Smooth muscle cell (in vitro differentiated cells): ENCODE measurements around the gene DNAH2. TPM values are rescaled to one million over a fixed set of nuclear protein-coding genes. Genes with fewer than 3 reads are reported as not detected.

ENCODE experiments used
- DNase-seq: peaks from one replicate; lab custom pipeline; 2025; ENCODE audit not compliant: unreplicated experiment; lab: John Stamatoyannopoulos, UW
- H2AFZ ChIP-seq: fragments of 200-600 bp; sonication (generic); 2 replicates; pipeline ENCODE4 v1.6.0; 2016; ENCODE audit warnings: antibody characterized with exemption, low read depth, mild to moderate bottlenecking
- H3F3A ChIP-seq: fragments of 200-600 bp; sonication (generic); 2 replicates; pipeline ENCODE4 v1.6.0; 2017; ENCODE audit warnings: antibody characterized with exemption, low read depth
- H3K27ac ChIP-seq: fragments of 200-600 bp; sonication (generic); 2 replicates; pipeline ENCODE4 v1.5.1; 2016; ENCODE audit warnings: low read depth, mild to moderate bottlenecking
- H3K27me3 ChIP-seq: fragments of 200-600 bp; sonication (generic); 2 replicates; pipeline ENCODE4 v1.6.1; 2016; ENCODE audit warnings: low read depth, mild to moderate bottlenecking
- H3K36me3 ChIP-seq: fragments of 200-600 bp; sonication (generic); 2 replicates; pipeline ENCODE4 v1.5.1; 2016; ENCODE audit warnings: low read depth
- H3K4me1 ChIP-seq: fragments of 200-600 bp; sonication (generic); 2 replicates; pipeline ENCODE4 v1.5.1; 2016; ENCODE audit warnings: low read depth
- H3K4me2 ChIP-seq: fragments of 200-600 bp; sonication (generic); 2 replicates; pipeline ENCODE4 v1.6.0; 2016; ENCODE audit warnings: mild to moderate bottlenecking
- H3K4me3 ChIP-seq: fragments of 200-600 bp; sonication (generic); 2 replicates; pipeline ENCODE4 v1.5.1; 2016; ENCODE audit warnings: mild to moderate bottlenecking
- H3K79me2 ChIP-seq: fragments of 200-600 bp; sonication (generic); 2 replicates; pipeline ENCODE4 v1.6.0; 2016; ENCODE audit warnings: low read depth, mild to moderate bottlenecking
- H3K9ac ChIP-seq: fragments of 200-600 bp; sonication (generic); 2 replicates; pipeline ENCODE4 v1.6.0; 2016; ENCODE audit warnings: low read depth
- H3K9me3 ChIP-seq: fragments of 200-600 bp; sonication (generic); replicated peaks from 2 replicates; pipeline ENCODE4 v1.5.1; 2016; ENCODE audit warnings: low read depth
- H4K20me1 ChIP-seq: fragments of 200-600 bp; sonication (generic); 2 replicates; pipeline ENCODE4 v1.6.0; 2016; ENCODE audit warnings: low read depth
- WGBS: methylation state at CpG from one replicate; pipeline ENCODE4 v1.1.7; 2016; ENCODE audit warnings: low lambda C conversion rate; 5-methylcytosine and 5-hydroxymethylcytosine counted together
- polyA plus RNA-seq: library from polyadenylated mRNA; unstranded; fragments of >200 nt; fragmentation: Nextera tagmentation; extraction: Ambion mirVana; gene quantifications from 2 replicates; pipeline ENCODE4 v1.2.1, GENCODE V29; 2016
- total RNA-seq: library from RNA; depleted of rRNA; stranded (reverse); fragments of >200 nt; gene quantifications from 2 replicates; pipeline ENCODE4 v1.2.3, GENCODE V29; 2014
- TF ChIP-seq, protein P1 (sequence below): fragments of 200-600 bp; sonication (generic); IDR thresholded peaks from 2 replicates; pipeline ENCODE4 v1.5.1; 2017; ENCODE audit warnings: borderline replicate concordance, mild to moderate bottlenecking, antibody characterized with exemption; ENCODE audit not compliant: insufficient read depth, poor library complexity, severe bottlenecking

Gene DNAH2
- total and polyA plus RNA-seq, 2 experiments from 2014 or later = not detected

DNA sequence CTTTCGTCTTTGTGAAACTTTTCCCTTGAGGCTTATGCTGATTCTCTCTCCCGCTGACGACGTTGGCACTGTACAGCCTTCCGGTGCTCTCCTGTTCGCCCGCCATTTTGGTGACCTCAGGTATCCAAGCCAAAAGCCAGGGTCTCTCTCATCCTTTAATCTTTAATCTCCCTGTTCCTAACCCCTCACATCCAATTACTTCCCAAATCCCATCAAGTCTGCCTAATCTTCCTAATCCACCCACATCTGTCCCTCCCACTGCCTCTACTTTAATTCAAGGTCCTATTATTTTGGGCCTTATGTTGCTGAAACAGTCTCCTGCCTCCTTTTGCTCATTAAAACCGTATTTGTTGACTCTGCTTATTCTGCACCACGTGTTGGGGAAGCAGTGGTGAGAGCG, 22.0 kb upstream of the DNAH2 start:
- no peaks in the 10 kb centered on the region for H3K9me3 ChIP-seq
- no peaks in the 10 kb centered on the region for H3K27me3 ChIP-seq

DNA sequence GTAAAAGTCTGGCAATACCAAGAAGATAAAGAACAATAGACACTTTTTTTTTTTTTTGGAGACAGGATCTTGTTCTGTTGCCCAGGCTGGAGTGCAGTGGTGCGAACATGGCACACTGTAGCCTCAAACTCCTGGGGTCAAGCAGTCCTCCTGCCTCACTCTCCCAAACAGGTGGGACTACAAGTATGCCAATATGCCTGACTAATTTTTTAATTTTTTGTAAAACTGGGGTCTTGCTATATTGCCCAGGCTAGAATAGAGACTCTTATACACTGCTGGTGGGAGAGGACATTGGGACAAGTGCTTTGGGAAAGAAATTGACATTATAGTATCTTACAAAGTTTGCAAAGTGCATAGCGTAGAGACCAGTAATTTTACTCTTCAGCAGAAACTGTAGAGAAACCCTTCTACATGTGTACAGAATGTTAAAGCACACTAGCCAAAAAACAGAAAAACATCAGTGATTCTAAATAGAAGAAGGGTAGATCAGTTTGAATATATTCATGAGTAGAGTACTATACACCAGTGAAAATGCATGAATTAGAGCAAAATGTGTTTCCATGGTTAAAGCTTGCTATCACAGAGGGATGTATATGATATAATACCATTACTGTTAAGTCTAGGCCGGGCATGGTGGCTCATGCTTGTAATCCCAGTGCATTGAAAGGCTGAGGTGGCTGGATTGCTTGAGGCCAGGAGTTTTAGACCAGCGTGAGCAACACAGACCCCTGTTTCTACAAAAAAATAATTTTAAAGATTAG, 19.5 kb upstream of the DNAH2 start:
- WGBS = over 99% methylated on average over 4 of the region's 4 CpGs
- H4K20me1 ChIP-seq = no peaks in the 10 kb centered on the region

More for the DNA sequence above, 22.0 kb upstream of the DNAH2 start:
- Histone ChIP-seq H3K4me3 (no peak overlapping the region), H4K20me1 (no peaks in the 10 kb centered on the region), H3K4me1 (no peaks in the 10 kb centered on the region), H3K36me3 (no peaks in the 10 kb centered on the region), H3F3A (no peaks in the 10 kb centered on the region), H2AFZ (no peak overlapping the region), H3K79me2 (no peaks in the 10 kb centered on the region), H3K9ac (no peak overlapping the region), H3K27ac (no peak overlapping the region), H3K4me2 (no peak overlapping the region)
- TF ChIP-seq, protein P1, sequence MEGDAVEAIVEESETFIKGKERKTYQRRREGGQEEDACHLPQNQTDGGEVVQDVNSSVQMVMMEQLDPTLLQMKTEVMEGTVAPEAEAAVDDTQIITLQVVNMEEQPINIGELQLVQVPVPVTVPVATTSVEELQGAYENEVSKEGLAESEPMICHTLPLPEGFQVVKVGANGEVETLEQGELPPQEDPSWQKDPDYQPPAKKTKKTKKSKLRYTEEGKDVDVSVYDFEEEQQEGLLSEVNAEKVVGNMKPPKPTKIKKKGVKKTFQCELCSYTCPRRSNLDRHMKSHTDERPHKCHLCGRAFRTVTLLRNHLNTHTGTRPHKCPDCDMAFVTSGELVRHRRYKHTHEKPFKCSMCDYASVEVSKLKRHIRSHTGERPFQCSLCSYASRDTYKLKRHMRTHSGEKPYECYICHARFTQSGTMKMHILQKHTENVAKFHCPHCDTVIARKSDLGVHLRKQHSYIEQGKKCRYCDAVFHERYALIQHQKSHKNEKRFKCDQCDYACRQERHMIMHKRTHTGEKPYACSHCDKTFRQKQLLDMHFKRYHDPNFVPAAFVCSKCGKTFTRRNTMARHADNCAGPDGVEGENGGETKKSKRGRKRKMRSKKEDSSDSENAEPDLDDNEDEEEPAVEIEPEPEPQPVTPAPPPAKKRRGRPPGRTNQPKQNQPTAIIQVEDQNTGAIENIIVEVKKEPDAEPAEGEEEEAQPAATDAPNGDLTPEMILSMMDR = no peak
- WGBS = 98% methylated on average over 10 of the region's 10 CpGs
- DNase-seq = no peak

DNA sequence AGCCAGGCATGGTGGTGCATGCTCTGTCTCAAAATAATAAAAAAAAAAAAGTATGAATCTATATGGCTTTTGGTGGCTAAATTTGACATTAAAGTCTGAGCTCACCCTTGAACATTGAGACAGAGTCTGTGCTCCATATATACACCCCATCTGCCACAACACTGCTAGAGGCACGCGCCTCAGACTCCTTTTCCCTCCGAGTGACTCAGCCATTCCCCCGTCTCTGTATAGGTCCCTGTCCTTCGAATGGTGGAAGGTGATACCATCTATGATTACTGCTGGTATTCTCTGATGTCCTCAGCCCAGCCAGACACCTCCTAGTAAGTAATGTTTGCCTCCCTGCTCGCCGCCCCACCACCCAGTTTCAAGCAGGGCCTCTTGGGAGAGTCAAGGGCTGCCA, 17.0 kb upstream of the DNAH2 start:
- H3F3A ChIP-seq = no peaks in the 10 kb centered on the region
- H3K79me2 ChIP-seq = no peaks in the 10 kb centered on the region
- H3K27me3 ChIP-seq = no peaks in the 10 kb centered on the region
- peaks cover 13% of the 10 kb centered on the region for H3K4me1 ChIP-seq
- H3K36me3 ChIP-seq = no peaks in the 10 kb centered on the region
- H4K20me1 ChIP-seq = no peaks in the 10 kb centered on the region
- no peak overlapping the region for H3K9ac ChIP-seq
- no peak for DNase-seq
- TF ChIP-seq, protein P1 = no peak
- no peak overlapping the region for H3K27ac ChIP-seq
- H2AFZ ChIP-seq = no peak overlapping the region
- H3K9me3 ChIP-seq = no peaks in the 10 kb centered on the region
- no peak overlapping the region for H3K4me3 ChIP-seq
- WGBS = 92% methylated on average over 7 of the region's 7 CpGs
- no peak overlapping the region for H3K4me2 ChIP-seq

More for the DNA sequence above, 19.5 kb upstream of the DNAH2 start:
- no peaks in the 10 kb centered on the region for H3K9me3 ChIP-seq
- H3K79me2 ChIP-seq = no peaks in the 10 kb centered on the region
- TF ChIP-seq, protein P1 = no peak
- H3K4me2 ChIP-seq = no peak overlapping the region
- no peak overlapping the region for H2AFZ ChIP-seq
- no peaks in the 10 kb centered on the region for H3K36me3 ChIP-seq
- no peaks in the 10 kb centered on the region for H3F3A ChIP-seq
- no peak overlapping the region for H3K4me3 ChIP-seq
- H3K27ac ChIP-seq = no peak overlapping the region
- DNase-seq = no peak
- no peaks in the 10 kb centered on the region for H3K4me1 ChIP-seq
- no peaks in the 10 kb centered on the region for H3K27me3 ChIP-seq
- no peak overlapping the region for H3K9ac ChIP-seq

DNA sequence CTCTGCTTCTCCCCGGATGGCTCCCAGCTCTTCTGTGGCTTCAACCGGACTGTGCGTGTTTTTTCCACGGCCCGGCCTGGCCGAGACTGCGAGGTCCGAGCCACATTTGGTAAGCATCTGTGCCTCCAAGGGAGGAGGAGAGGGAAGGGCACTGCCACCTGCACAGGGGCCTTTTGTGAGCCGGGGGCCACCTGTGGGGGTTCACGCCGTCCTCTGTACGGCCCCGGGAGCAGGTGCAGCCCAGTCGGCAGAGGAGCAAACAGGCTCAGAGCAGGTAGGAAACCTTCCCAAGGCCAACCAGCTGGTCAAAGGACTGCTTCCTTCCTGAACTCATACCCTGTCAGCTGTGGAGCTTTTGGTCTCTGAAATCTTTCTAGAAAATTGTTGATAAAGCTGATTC, 15.9 kb upstream of the DNAH2 start:
- no peaks in the 10 kb centered on the region for H3K27me3 ChIP-seq
- no peaks in the 10 kb centered on the region for H4K20me1 ChIP-seq
- no peaks in the 10 kb centered on the region for H3K79me2 ChIP-seq
- H3K4me1 ChIP-seq = peaks cover 22% of the 10 kb centered on the region
- H2AFZ ChIP-seq = no peak overlapping the region
- no peak overlapping the region for H3K4me2 ChIP-seq
- H3K4me3 ChIP-seq = no peak overlapping the region
- H3K36me3 ChIP-seq = no peaks in the 10 kb centered on the region
- 97% methylated on average over 14 of the region's 14 CpGs for WGBS
- H3K9ac ChIP-seq = no peak overlapping the region
- no peak overlapping the region for H3K27ac ChIP-seq
- H3K9me3 ChIP-seq = no peaks in the 10 kb centered on the region
- DNase-seq = no peak
- H3F3A ChIP-seq = no peaks in the 10 kb centered on the region
- TF ChIP-seq, protein P1 = no peak
